Neutrophil (primary cell): ENCODE data around the gene TRABD2B.

ENCODE experiments used
- H3K27ac ChIP-seq: fragments of 200-600 bp; sonication (generic); 2 replicates; pipeline ENCODE4 v1.5.1; 2016; ENCODE audit warnings: mild to moderate bottlenecking, moderate library complexity
- H3K27me3 ChIP-seq: fragments of 200-600 bp; sonication (generic); 2 replicates; pipeline ENCODE4 v1.6.0; 2016; ENCODE audit warnings: mild to moderate bottlenecking
- H3K36me3 ChIP-seq: fragments of 200-600 bp; sonication (generic); 2 replicates; pipeline ENCODE4 v1.5.1; 2017
- H3K4me1 ChIP-seq, 2 experiments: fragments of 200-600 bp in 1 of 2; sonication (generic) in 1 of 2; 1 replicate in 1 of 2; 2 replicates in 1 of 2; pipeline versions ENCODE4 v1.5.1 to v1.6.1; 2013 to 2016; ENCODE audit warnings: low read depth in 1 of 2, low read length in 1 of 2, mild to moderate bottlenecking in 1 of 2, moderate library complexity in 1 of 2; ENCODE audit not compliant: control insufficient read depth in 1 of 2, insufficient read depth in 1 of 2
- H3K4me3 ChIP-seq, 2 experiments: fragments of 200-600 bp in 1 of 2; sonication (generic) in 1 of 2; 1 replicate in 1 of 2; 2 replicates in 1 of 2; pipeline ENCODE4 v1.5.1; 2013 to 2016; ENCODE audit warnings: low read depth in 1 of 2, low read length in 1 of 2, mild to moderate bottlenecking in 1 of 2, moderate library complexity in 1 of 2
- H3K9me3 ChIP-seq: fragments of 200-600 bp; sonication (generic); 2 replicates; pipeline ENCODE4 v1.5.1; 2016
- CTCF ChIP-seq: fragments of 200-600 bp; sonication (generic); IDR thresholded peaks from 2 replicates; pipeline ENCODE4 v1.5.1; 2016; ENCODE audit warnings: antibody characterized with exemption

TRABD2B gene

GRCh38 chr1:48030696-48031365 lies 33.6 kb upstream of the TRABD2B start:
- H3K4me3 ChIP-seq, result no peak overlapping the region
- H3K9me3 ChIP-seq, result no peaks in the 10 kb centered on the region
- H3K4me1 ChIP-seq, result no peaks in the 10 kb centered on the region
- no peak overlapping the region for H3K27ac ChIP-seq
- TF ChIP-seq CTCF, result no peak
- no peaks in the 10 kb centered on the region for H3K36me3 ChIP-seq
- H3K27me3 ChIP-seq, result no peaks in the 10 kb centered on the region

DNA sequence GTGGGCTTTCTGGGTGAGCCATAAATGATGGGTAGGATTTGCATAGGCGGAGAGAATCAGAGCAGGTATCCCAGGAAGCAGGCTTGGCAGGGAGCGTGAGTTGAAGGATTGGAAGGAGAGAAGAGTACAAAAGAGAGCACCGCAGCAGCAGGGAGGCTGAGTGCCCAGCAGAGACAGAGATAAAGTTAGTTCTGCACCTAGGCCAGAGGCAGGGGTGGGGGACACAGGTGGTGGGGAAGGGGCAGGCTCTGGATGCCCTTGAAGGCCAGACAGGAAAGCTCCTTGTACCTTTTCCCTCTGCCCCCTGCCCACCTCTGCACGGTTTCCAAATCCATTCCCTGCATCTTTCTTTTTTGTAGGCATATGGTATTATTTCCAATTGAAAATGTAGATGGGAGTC lies 33.0 kb upstream of the TRABD2B start:
- no peak overlapping the region for H3K4me3 ChIP-seq
- H3K4me1 ChIP-seq, result no peaks in the 10 kb centered on the region
- no peaks in the 10 kb centered on the region for H3K36me3 ChIP-seq
- no peak overlapping the region for H3K27ac ChIP-seq
- no peak for TF ChIP-seq CTCF
- H3K27me3 ChIP-seq, result no peaks in the 10 kb centered on the region
- H3K9me3 ChIP-seq, result no peaks in the 10 kb centered on the region

GRCh38 chr1:48028218-48029069 lies 31.3 kb upstream of the TRABD2B start:
- Histone ChIP-seq H3K9me3 (no peaks in the 10 kb centered on the region), H3K27ac (no peak overlapping the region), H3K4me1 (no peaks in the 10 kb centered on the region), H3K27me3 (no peaks in the 10 kb centered on the region), H3K4me3 (no peak overlapping the region), H3K36me3 (no peaks in the 10 kb centered on the region)
- TF ChIP-seq CTCF, result no peak

GRCh38 chr1:48027533-48027835 lies 30.3 kb upstream of the TRABD2B start:
- Histone ChIP-seq H3K4me1 (no peaks in the 10 kb centered on the region), H3K27ac (no peak overlapping the region), H3K4me3 (no peak overlapping the region), H3K36me3 (no peaks in the 10 kb centered on the region), H3K9me3 (no peaks in the 10 kb centered on the region), H3K27me3 (no peaks in the 10 kb centered on the region)
- TF ChIP-seq CTCF, result no peak

GRCh38 chr1:48026701-48027532 lies 29.7 kb upstream of the TRABD2B start:
- Histone ChIP-seq H3K9me3 (no peaks in the 10 kb centered on the region), H3K4me1 (no peaks in the 10 kb centered on the region), H3K4me3 (no peak overlapping the region), H3K27ac (no peak overlapping the region), H3K36me3 (no peaks in the 10 kb centered on the region), H3K27me3 (no peaks in the 10 kb centered on the region)
- TF ChIP-seq CTCF, result no peak
